Measurements from ENCODE around the gene LRIG3. TPM values are rescaled to one million over a fixed set of nuclear protein-coding genes. Genes with fewer than 3 reads are reported as not detected.

LRIG3 gene
- polyA plus RNA-seq (2013, experiment 1 of 2): 14.7 TPM
- polyA plus RNA-seq (2013, experiment 2 of 2): 18.3 TPM

GRCh38 chr12:58920102-58920960 is at the start of gene LRIG3:
TSS of gene LRIG3 (minus strand) at chr12:58920504. CDS start at chr12:58920235, 269 bp downstream.
- no peaks in the 10 kb centered on the region for H3K9me3 ChIP-seq (ENCODE audit: insufficient read depth, low read depth, low read length)
- H3K27ac ChIP-seq (ENCODE audit: low read depth, low read length): peak within 1 kb of the TSS; percentile 79
- H3K4me3 ChIP-seq (ENCODE audit: low read length): peak within 1 kb of the TSS; percentile 77
- peak within 1 kb of the TSS; percentile 87 for H3K9ac ChIP-seq (ENCODE audit: low read depth, low read length)
- under 1% methylated on average over 80 of the region's 80 CpGs for WGBS
- H3K27me3 ChIP-seq (ENCODE audit: insufficient read depth, low read length): peaks cover 15% of the 10 kb centered on the region
- H3K4me1 ChIP-seq (ENCODE audit: insufficient read depth, low read length): peaks cover 44% of the 10 kb centered on the region
- no peaks in the 10 kb centered on the region for H3K36me3 ChIP-seq (ENCODE audit: insufficient read depth, low read length)

- Histone ChIP-seq H3K4me1 (ENCODE audit: insufficient read depth, low read length) (no peaks in the 10 kb centered on the region), H3K27me3 (ENCODE audit: insufficient read depth, low read length) (no peaks in the 10 kb centered on the region), H3K9me3 (ENCODE audit: insufficient read depth, low read depth, low read length) (no peaks in the 10 kb centered on the region), H3K4me3 (ENCODE audit: low read length) (no peak overlapping the region), H3K36me3 (ENCODE audit: insufficient read depth, low read length) (no peaks in the 10 kb centered on the region), H3K9ac (ENCODE audit: low read depth, low read length) (no peak overlapping the region), H3K27ac (ENCODE audit: low read depth, low read length) (no peak overlapping the region)
- 78% methylated on average over 2 of the region's 2 CpGs for WGBS
Measured at GRCh38 chr12:58969237-58969636, 48.9 kb upstream of the LRIG3 start.

DNA sequence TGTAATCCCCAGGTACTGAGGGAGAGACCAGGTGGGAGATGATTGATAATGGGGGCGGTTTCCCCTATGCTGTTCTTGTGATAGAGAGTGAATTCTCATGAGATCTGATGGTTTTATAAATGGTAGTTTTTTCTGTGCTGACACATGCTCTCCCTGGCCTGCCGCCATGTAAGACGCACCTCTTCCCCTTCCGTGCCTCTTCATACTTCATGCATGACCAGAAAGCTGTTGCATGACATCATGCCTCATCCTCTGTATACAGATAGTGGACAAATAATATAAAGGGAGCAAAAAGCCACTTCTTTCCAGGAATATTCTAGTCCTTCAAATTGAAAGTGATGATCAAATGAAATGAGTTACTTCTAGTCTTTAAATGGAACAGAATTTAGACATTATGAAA is 47.3 kb upstream of the LRIG3 start:
- H3K36me3 ChIP-seq (ENCODE audit: insufficient read depth, low read length): no peaks in the 10 kb centered on the region
- H3K27ac ChIP-seq (ENCODE audit: low read depth, low read length): no peak overlapping the region
- H3K9ac ChIP-seq (ENCODE audit: low read depth, low read length): no peak overlapping the region
- 98% methylated on average over 4 of the region's 4 CpGs for WGBS
- no peaks in the 10 kb centered on the region for H3K9me3 ChIP-seq (ENCODE audit: insufficient read depth, low read depth, low read length)
- H3K4me3 ChIP-seq (ENCODE audit: low read length): no peak overlapping the region
- H3K4me1 ChIP-seq (ENCODE audit: insufficient read depth, low read length): no peaks in the 10 kb centered on the region
- H3K27me3 ChIP-seq (ENCODE audit: insufficient read depth, low read length): no peaks in the 10 kb centered on the region

GRCh38 chr12:58966939-58967338 is 46.6 kb upstream of the LRIG3 start:
- Histone ChIP-seq H3K4me3 (ENCODE audit: low read length) (no peak overlapping the region), H3K9ac (ENCODE audit: low read depth, low read length) (no peak overlapping the region), H3K27ac (ENCODE audit: low read depth, low read length) (no peak overlapping the region), H3K4me1 (ENCODE audit: insufficient read depth, low read length) (no peaks in the 10 kb centered on the region), H3K27me3 (ENCODE audit: insufficient read depth, low read length) (no peaks in the 10 kb centered on the region), H3K9me3 (ENCODE audit: insufficient read depth, low read depth, low read length) (no peaks in the 10 kb centered on the region), H3K36me3 (ENCODE audit: insufficient read depth, low read length) (no peaks in the 10 kb centered on the region)
- WGBS: 100% methylated on average over 2 of the region's 2 CpGs

DNA sequence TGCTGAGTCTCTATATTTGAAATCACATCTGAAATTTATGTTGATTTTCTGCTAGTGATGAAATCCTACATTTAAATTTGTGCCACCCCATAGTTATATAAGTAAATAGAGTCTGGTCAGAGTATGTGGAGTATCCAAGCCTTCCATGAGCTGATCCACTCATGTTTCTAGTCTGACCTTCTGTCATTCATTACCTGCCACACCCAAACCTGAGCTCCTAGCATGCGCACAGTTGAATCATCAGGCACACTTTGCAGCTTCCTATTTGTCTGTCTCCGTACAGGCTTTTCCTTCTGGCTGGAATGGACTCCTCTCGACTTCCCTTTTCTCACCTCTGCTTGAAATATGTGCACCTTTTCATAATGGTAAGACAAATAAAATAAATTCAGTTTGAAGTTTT is 45.3 kb upstream of the LRIG3 start:
- Histone ChIP-seq H3K36me3 (ENCODE audit: insufficient read depth, low read length) (no peaks in the 10 kb centered on the region), H3K27ac (ENCODE audit: low read depth, low read length) (no peak overlapping the region), H3K4me1 (ENCODE audit: insufficient read depth, low read length) (peaks cover 5% of the 10 kb centered on the region; the same call in 1 of the 2 replicates), H3K27me3 (ENCODE audit: insufficient read depth, low read length) (no peaks in the 10 kb centered on the region), H3K9ac (ENCODE audit: low read depth, low read length) (no peak overlapping the region), H3K4me3 (ENCODE audit: low read length) (no peak overlapping the region), H3K9me3 (ENCODE audit: insufficient read depth, low read depth, low read length) (no peaks in the 10 kb centered on the region)
- WGBS: 93% methylated on average over 3 of the region's 3 CpGs

- no peak overlapping the region for H3K27ac ChIP-seq (ENCODE audit: low read depth, low read length)
- peaks cover 5% of the 10 kb centered on the region; the same call in 1 of the 2 replicates for H3K4me1 ChIP-seq (ENCODE audit: insufficient read depth, low read length)
- H3K27me3 ChIP-seq (ENCODE audit: insufficient read depth, low read length): no peaks in the 10 kb centered on the region
- H3K9me3 ChIP-seq (ENCODE audit: insufficient read depth, low read depth, low read length): no peaks in the 10 kb centered on the region
- 96% methylated on average over 1 of the region's 1 CpG for WGBS
- no peak overlapping the region for H3K9ac ChIP-seq (ENCODE audit: low read depth, low read length)
- H3K36me3 ChIP-seq (ENCODE audit: insufficient read depth, low read length): no peaks in the 10 kb centered on the region
- no peak overlapping the region for H3K4me3 ChIP-seq (ENCODE audit: low read length)
Measured at GRCh38 chr12:58963844-58964243, 43.5 kb upstream of the LRIG3 start.

DNA sequence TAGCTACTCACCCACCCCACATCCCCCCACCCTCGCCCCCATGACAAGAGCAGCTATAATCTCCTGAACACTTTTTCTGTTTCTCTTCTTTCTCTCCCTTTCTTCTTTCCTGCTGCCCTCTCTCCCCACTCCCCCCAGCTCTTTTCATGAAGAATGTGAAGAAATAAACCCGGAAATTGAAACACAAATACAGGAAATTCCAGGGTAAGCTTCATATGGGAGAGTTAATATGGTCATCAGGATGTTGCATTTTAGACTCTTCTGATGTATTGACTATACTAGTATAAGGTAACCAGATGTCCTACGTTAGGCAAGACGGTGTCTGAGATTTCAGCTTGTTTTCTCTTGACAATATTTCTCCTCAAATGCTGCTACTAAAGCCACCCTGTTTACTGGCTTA is 41.6 kb upstream of the LRIG3 start:
- H3K4me1 ChIP-seq (ENCODE audit: insufficient read depth, low read length): peaks cover 8% of the 10 kb centered on the region; the same call in 1 of the 2 replicates
- H3K36me3 ChIP-seq (ENCODE audit: insufficient read depth, low read length): no peaks in the 10 kb centered on the region
- 95% methylated on average over 4 of the region's 4 CpGs for WGBS
- no peak overlapping the region for H3K4me3 ChIP-seq (ENCODE audit: low read length)
- H3K27ac ChIP-seq (ENCODE audit: low read depth, low read length): no peak overlapping the region
- no peaks in the 10 kb centered on the region for H3K9me3 ChIP-seq (ENCODE audit: insufficient read depth, low read depth, low read length)
- H3K27me3 ChIP-seq (ENCODE audit: insufficient read depth, low read length): no peaks in the 10 kb centered on the region
- no peak overlapping the region for H3K9ac ChIP-seq (ENCODE audit: low read depth, low read length)

DNA sequence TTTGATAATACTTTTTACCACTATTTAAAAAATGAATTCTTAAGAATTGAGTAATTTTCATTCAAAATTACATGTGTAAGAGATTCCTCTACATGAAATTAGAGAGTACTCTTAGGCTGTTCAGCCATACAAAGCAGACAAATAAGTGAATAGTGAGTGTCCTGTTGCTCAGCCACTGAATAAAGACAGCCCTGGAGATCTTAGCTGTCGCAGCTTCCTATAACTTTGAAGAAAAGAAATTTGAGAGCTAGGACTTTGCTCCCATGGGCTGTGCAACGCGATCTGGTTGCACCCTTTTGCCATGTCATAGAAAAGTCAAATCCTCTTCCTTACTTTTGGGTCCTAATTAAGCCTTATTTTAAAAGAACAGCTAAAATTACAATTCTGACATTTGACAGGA is 40.9 kb upstream of the LRIG3 start:
- no peak overlapping the region for H3K27ac ChIP-seq (ENCODE audit: low read depth, low read length)
- no peaks in the 10 kb centered on the region for H3K36me3 ChIP-seq (ENCODE audit: insufficient read depth, low read length)
- no peaks in the 10 kb centered on the region for H3K9me3 ChIP-seq (ENCODE audit: insufficient read depth, low read depth, low read length)
- H3K4me1 ChIP-seq (ENCODE audit: insufficient read depth, low read length): peaks cover 11% of the 10 kb centered on the region; the same call in 1 of the 2 replicates
- H3K9ac ChIP-seq (ENCODE audit: low read depth, low read length): no peak overlapping the region
- H3K4me3 ChIP-seq (ENCODE audit: low read length): no peak overlapping the region
- H3K27me3 ChIP-seq (ENCODE audit: insufficient read depth, low read length): no peaks in the 10 kb centered on the region
- WGBS: 91% methylated on average over 3 of the region's 3 CpGs

DNA sequence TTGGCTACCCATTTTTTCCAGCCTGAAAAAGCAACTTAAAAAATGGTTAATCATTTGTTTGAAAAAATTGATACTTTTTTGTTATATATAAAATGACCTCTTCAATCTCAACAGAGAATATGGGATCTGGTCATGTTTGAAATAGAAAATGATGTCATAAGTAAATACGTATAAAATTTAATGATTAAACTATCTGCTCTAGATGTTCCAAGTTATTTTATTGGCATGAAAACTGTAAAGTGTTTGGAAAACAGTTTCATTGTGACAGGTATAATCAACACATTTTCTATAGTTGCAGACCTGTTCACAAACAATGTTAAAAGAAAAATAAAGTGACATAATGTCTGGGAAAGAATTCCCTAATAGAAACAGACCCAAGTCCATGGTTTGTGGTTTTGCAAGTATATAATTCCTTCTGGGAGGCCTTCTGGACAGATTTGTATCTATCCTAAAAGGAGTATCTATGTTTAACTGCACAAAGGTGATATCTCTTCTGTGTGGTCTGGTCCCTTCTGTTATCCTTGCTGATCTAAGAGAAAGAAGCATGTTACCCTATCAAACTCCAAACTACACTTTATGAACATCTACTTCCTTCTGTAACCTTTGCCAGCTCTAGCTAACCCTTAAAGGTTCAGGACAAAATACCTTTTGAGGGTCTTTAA is 39.5 kb upstream of the LRIG3 start:
- Histone ChIP-seq H3K36me3 (ENCODE audit: insufficient read depth, low read length) (no peaks in the 10 kb centered on the region), H3K27me3 (ENCODE audit: insufficient read depth, low read length) (no peaks in the 10 kb centered on the region), H3K9me3 (ENCODE audit: insufficient read depth, low read depth, low read length) (no peaks in the 10 kb centered on the region), H3K4me3 (ENCODE audit: low read length) (no peak overlapping the region), H3K4me1 (ENCODE audit: insufficient read depth, low read length) (peaks cover 14% of the 10 kb centered on the region; the same call in 1 of the 2 replicates), H3K9ac (ENCODE audit: low read depth, low read length) (no peak overlapping the region), H3K27ac (ENCODE audit: low read depth, low read length) (no peak overlapping the region)
- no CpG with 5 or more reads among the region's 1 CpG for WGBS

DNA sequence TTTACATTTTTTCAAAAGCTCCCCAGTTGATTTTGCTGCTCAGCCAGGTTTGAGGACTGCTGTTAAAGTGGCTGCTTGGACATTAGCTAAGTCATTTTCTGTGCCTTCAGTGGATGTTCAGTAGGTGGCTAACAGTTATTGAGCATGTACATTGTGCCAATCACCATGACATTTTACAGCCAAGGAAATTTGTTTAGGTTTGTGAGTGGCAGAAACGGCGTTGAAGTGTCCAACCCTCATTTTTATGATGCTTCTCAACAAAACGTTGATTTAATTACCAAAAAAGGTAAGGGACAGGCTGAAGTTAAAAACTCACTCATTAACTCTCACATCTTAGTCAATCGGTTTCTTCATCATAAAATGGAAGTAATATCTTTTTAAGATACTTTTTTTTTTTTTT is 37.0 kb upstream of the LRIG3 start:
- H3K9me3 ChIP-seq (ENCODE audit: insufficient read depth, low read depth, low read length): no peaks in the 10 kb centered on the region
- H3K36me3 ChIP-seq (ENCODE audit: insufficient read depth, low read length): no peaks in the 10 kb centered on the region
- no peak overlapping the region for H3K4me3 ChIP-seq (ENCODE audit: low read length)
- peaks cover 14% of the 10 kb centered on the region; the same call in 1 of the 2 replicates for H3K4me1 ChIP-seq (ENCODE audit: insufficient read depth, low read length)
- H3K9ac ChIP-seq (ENCODE audit: low read depth, low read length): no peak overlapping the region
- H3K27me3 ChIP-seq (ENCODE audit: insufficient read depth, low read length): no peaks in the 10 kb centered on the region
- WGBS: 96% methylated on average over 3 of the region's 4 CpGs
- no peak overlapping the region for H3K27ac ChIP-seq (ENCODE audit: low read depth, low read length)

GRCh38 chr12:58955849-58956248 is 35.5 kb upstream of the LRIG3 start:
- Histone ChIP-seq H3K4me1 (ENCODE audit: insufficient read depth, low read length) (peaks cover 9% of the 10 kb centered on the region; the same call in 1 of the 2 replicates), H3K27me3 (ENCODE audit: insufficient read depth, low read length) (no peaks in the 10 kb centered on the region), H3K9ac (ENCODE audit: low read depth, low read length) (no peak overlapping the region), H3K4me3 (ENCODE audit: low read length) (no peak overlapping the region), H3K9me3 (ENCODE audit: insufficient read depth, low read depth, low read length) (no peaks in the 10 kb centered on the region), H3K36me3 (ENCODE audit: insufficient read depth, low read length) (no peaks in the 10 kb centered on the region), H3K27ac (ENCODE audit: low read depth, low read length) (no peak overlapping the region)
- whole genome bisulfite sequencing: 91% methylated on average over 1 of the region's 1 CpG
